ENCODE data around the gene ABCA9. TPM values are rescaled to one million over a fixed set of nuclear protein-coding genes. Genes with fewer than 3 reads are reported as not detected.

Gene ABCA9
- total RNA-seq, 1 experiment from 2014 or later, result not detected

GRCh38 chr17:69103557-69104233 is 43.0 kb upstream of the ABCA9 start:
- H3K9me2 ChIP-seq (replicated peaks; ENCODE audit: low read length), result no peaks in the 10 kb centered on the region
- POLR2A ChIA-PET (ENCODE audit: unreplicated experiment), result no interaction called here
- no peaks in the 10 kb centered on the region for H4K20me1 ChIP-seq (ENCODE audit: low read length)
- no peak overlapping the region for H3K9ac ChIP-seq (ENCODE audit: low read length)
- intact Hi-C loops (cut with micrococcal nuclease), result no loop called here
- BruUV-seq (replicated peaks), result no TSS peak
- TF ChIP-seq, protein P1, sequence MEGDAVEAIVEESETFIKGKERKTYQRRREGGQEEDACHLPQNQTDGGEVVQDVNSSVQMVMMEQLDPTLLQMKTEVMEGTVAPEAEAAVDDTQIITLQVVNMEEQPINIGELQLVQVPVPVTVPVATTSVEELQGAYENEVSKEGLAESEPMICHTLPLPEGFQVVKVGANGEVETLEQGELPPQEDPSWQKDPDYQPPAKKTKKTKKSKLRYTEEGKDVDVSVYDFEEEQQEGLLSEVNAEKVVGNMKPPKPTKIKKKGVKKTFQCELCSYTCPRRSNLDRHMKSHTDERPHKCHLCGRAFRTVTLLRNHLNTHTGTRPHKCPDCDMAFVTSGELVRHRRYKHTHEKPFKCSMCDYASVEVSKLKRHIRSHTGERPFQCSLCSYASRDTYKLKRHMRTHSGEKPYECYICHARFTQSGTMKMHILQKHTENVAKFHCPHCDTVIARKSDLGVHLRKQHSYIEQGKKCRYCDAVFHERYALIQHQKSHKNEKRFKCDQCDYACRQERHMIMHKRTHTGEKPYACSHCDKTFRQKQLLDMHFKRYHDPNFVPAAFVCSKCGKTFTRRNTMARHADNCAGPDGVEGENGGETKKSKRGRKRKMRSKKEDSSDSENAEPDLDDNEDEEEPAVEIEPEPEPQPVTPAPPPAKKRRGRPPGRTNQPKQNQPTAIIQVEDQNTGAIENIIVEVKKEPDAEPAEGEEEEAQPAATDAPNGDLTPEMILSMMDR (conservative IDR thresholded peaks at IDR 0.05; ENCODE audit: low read depth, low read length), result no peak
- TF ChIP-seq EZH2phosphoT487 (IDR thresholded peaks at IDR 0.05; ENCODE audit: borderline replicate concordance, low read length) (no peak), EZH2 (IDR thresholded peaks at IDR 0.05; ENCODE audit: low read length, unreplicated experiment) (no peak)
- no peak overlapping the region for H3K4me2 ChIP-seq (ENCODE audit: low read length)
- CTCF ChIA-PET, result interaction anchor here (0.6 kb wide), 1 partner anchor 18 kb away, joined by 3 read pairs; no protein-coding TSS in a partner anchor
- H3K4me1 ChIP-seq (ENCODE audit: insufficient read depth, low read length), result no peaks in the 10 kb centered on the region
- no peaks in the 10 kb centered on the region for H3K9me3 ChIP-seq (ENCODE audit: low read length)
- DNase-seq, result no peak
- no peaks in the 10 kb centered on the region for H3K36me3 ChIP-seq (ENCODE audit: low read depth, low read length)
- no peak overlapping the region for H3K27ac ChIP-seq (ENCODE audit: low read length)
- no peaks in the 10 kb centered on the region for H3F3A ChIP-seq (ENCODE audit: low read length, unreplicated experiment)
- H2AFZ ChIP-seq (ENCODE audit: low read length), result no peak overlapping the region
- H3K4me3 ChIP-seq (ENCODE audit: low read length), result no peak overlapping the region
- H3K27me3 ChIP-seq (ENCODE audit: low read length), result peaks cover 4% of the 10 kb centered on the region; the same call in 1 of the 2 replicates
- no peak for ATAC-seq
- no peaks in the 10 kb centered on the region for H3K79me2 ChIP-seq (ENCODE audit: low read length)

GRCh38 chr17:69098625-69099024 is 37.9 kb upstream of the ABCA9 start:
- Histone ChIP-seq H4K20me1 (ENCODE audit: low read length) (no peaks in the 10 kb centered on the region), H3K4me3 (ENCODE audit: low read length) (no peak overlapping the region), H3F3A (ENCODE audit: low read length, unreplicated experiment) (no peaks in the 10 kb centered on the region), H3K36me3 (ENCODE audit: low read depth, low read length) (no peaks in the 10 kb centered on the region), H2AFZ (ENCODE audit: low read length) (no peak overlapping the region), H3K9me3 (ENCODE audit: low read length) (no peaks in the 10 kb centered on the region), H3K4me2 (ENCODE audit: low read length) (no peak overlapping the region), H3K27me3 (ENCODE audit: low read length) (peaks cover 18% of the 10 kb centered on the region; the same call in 1 of the 2 replicates), H3K9ac (ENCODE audit: low read length) (no peak overlapping the region), H3K79me2 (ENCODE audit: low read length) (no peaks in the 10 kb centered on the region), H3K27ac (ENCODE audit: low read length) (no peak overlapping the region), H3K4me1 (ENCODE audit: insufficient read depth, low read length) (no peaks in the 10 kb centered on the region), H3K9me2 (replicated peaks; ENCODE audit: low read length) (no peaks in the 10 kb centered on the region)
- TF ChIP-seq, protein P1 (conservative IDR thresholded peaks at IDR 0.05; ENCODE audit: low read depth, low read length), result no peak
- no peak for TF ChIP-seq EZH2phosphoT487 (IDR thresholded peaks at IDR 0.05; ENCODE audit: borderline replicate concordance, low read length)
- intact Hi-C loops (cut with micrococcal nuclease), result no loop called here
- DNase-seq (no peak), ATAC-seq (no peak)
- ChIA-PET POLR2A (ENCODE audit: unreplicated experiment) (no interaction called here), CTCF (no interaction called here)
- no TSS peak for BruUV-seq (replicated peaks)

DNA sequence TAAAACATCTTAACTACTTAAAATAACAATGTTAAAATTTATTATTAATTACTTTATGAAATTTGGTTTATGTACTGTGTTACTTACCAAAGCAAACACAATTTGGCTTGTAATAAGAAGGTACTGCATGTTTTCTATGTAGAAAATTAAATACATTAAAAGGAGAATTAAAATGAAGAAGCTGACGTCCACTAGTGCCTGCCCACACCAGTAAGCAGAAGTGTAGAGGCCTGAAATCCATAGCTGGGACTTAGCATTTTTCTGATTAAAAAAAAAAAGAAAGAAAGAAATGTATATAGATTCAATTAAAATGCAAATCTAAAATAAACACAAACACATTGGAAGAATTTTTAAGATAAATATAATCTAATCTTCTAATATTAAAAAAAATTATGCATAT is 35.8 kb upstream of the ABCA9 start:
- H3K79me2 ChIP-seq (ENCODE audit: low read length), result no peaks in the 10 kb centered on the region
- no peak overlapping the region for H3K4me3 ChIP-seq (ENCODE audit: low read length)
- no peaks in the 10 kb centered on the region for H3K9me3 ChIP-seq (ENCODE audit: low read length)
- H3F3A ChIP-seq (ENCODE audit: low read length, unreplicated experiment), result no peaks in the 10 kb centered on the region
- H3K36me3 ChIP-seq (ENCODE audit: low read depth, low read length), result no peaks in the 10 kb centered on the region
- ATAC-seq (no peak), DNase-seq (no peak)
- no peak for TF ChIP-seq EZH2phosphoT487 (IDR thresholded peaks at IDR 0.05; ENCODE audit: borderline replicate concordance, low read length)
- no peak for TF ChIP-seq EZH2 (IDR thresholded peaks at IDR 0.05; ENCODE audit: low read length, unreplicated experiment)
- TF ChIP-seq, protein P1 (conservative IDR thresholded peaks at IDR 0.05; ENCODE audit: low read depth, low read length), result no peak
- no peak overlapping the region for H3K4me2 ChIP-seq (ENCODE audit: low read length)
- POLR2A ChIA-PET (ENCODE audit: unreplicated experiment), result no interaction called here
- no peaks in the 10 kb centered on the region for H3K4me1 ChIP-seq (ENCODE audit: insufficient read depth, low read length)
- CTCF ChIA-PET, result no interaction called here
- peaks cover 23% of the 10 kb centered on the region; the same call in 1 of the 2 replicates for H3K27me3 ChIP-seq (ENCODE audit: low read length)
- H3K9ac ChIP-seq (ENCODE audit: low read length), result no peak overlapping the region
- H4K20me1 ChIP-seq (ENCODE audit: low read length), result no peaks in the 10 kb centered on the region
- H3K27ac ChIP-seq (ENCODE audit: low read length), result no peak overlapping the region
- H3K9me2 ChIP-seq (replicated peaks; ENCODE audit: low read length), result no peaks in the 10 kb centered on the region
- no peak overlapping the region for H2AFZ ChIP-seq (ENCODE audit: low read length)
- BruUV-seq (replicated peaks), result no TSS peak
- intact Hi-C loops (cut with micrococcal nuclease), result no loop called here

All from PC-3 (cell line).